HG03139 (cell line): ENCODE results near the gene C1S.

Source experiments
- ATAC-seq: cut with Tn5 transposase; IDR thresholded peaks from one replicate; pipeline ENCODE4 v1.9.1; 2021; ENCODE audit not compliant: unreplicated experiment

Gene C1S

DNA sequence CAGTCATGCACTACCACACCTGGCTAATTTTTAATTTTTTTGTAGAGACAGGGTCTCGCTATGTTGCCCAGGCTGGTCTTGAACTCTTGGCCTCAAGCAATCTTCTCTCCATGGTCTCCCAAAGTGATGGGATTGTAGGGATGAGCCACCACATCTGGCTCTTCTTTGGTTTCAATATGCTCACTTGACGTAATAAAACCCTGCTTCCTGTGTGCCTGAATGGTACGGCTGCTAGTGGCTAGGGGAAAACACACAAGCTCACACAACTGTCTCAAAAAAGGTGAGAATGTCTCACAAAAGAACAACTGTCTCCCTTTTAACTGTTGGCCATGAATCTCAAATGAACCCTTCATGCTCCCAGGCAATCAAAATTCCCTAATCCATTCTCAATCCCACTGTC lies 15.0 kb downstream of the C1S start:
- no peak for ATAC-seq

DNA sequence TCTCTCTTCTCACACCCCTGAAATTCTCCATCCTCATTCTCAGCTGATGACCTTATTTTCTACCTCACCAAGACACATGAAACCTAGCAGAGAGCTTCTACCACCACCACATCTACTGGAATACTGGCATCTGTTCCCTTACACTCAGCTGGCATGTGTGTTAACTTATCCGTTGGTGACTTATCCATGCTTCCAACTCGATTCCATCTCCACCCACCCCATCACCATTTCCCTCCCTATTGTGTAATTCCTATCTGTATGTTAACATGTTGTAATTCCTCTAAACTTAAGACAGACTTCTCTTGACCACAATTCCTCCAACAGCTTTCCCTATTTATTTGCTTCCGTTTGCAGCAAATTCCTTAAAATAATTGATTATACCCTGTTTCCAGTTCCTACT lies 15.4 kb downstream of the C1S start:
- no peak for ATAC-seq

DNA sequence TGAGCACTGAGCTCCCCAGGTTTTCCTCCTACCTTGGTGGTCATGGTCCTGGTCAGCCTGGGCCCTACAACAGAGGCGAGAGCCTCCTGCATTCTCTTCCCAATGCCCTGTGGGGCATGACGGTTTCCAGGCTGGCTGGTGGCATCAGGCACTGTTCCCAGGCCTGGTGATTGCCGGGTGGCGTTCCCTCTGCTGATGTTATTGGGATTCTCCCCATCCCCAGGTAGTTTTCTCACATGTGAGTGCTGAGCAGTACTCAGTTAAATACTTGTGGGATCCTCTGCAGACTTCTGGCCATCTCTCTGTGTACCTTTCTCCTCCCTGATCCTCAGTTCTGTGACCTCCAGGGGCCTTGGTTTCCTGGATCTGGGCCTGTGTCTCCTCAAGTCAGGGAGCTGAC lies 16.0 kb downstream of the C1S start:
- ATAC-seq = no peak

DNA sequence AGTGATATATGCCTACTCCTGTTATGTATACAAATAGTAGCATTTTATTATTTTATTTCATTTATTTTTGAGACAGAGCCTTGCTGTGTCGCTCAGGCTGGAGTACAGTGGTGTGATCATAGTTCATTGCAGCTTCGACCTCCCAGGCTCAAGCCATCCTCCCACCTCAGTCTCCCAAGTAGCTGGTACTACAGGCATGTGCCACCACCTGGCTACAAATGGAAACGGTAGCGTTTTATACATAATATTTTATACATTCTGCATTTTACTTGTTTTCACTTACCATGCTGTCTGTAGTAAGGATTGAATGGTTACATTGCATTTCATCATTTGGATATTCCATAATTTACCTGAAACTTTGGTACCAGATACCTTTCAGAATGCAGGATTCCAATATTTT lies 17.6 kb downstream of the C1S start:
- ATAC-seq = no peak

DNA sequence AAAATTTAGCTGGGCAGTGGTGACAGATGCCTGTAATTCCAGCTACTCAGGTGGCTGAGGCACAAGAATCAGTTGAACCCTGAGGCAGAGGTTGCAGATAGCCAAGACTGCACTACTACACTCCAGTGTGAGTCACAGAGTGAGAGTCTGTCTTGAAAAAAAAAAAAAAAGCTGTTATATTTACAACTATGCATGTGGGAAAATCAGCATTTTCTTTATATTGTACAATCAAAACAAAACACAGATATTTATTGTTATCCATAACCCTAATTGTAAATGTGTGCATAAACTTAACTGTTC lies 19.3 kb downstream of the C1S start:
- no peak for ATAC-seq

DNA sequence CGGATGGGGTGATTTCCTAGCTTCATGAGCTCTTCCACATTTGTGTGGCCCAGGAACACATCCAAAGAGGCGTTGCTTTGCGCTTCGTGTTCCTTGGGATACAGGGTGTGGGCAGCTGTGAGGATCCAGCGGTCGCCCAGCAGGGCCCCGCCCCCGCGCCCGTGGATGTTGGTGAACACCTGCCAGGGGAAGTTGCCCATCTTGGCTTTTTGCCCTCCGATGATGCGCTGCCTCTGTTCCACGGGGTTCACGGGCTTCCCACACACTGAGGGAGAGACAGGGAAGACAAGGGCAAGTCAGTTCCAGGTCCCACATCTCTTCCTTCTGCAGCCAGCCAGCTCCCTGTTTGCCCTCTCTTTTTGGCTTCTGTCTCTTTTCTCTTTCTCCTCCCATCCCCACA lies 20.5 kb downstream of the C1S start:
- no peak for ATAC-seq

DNA sequence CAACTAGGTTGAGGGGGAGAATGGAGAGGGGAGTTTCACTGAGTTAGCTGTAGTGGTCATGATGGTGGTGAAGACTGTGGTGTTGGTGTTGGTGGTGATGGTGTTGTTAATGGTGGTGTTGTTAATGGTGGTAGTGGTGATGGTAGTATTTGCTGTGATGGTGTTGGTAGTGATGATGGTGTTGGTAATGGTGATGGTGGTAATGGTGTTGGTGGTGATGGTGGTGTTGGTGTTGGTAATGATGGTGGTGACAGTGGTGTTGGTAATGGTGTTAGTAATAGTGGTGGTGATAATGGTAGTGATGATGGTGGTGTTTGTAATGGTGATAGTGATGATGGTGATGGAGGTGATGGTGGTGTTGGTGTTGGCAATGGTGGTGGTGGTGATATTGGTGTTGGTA lies 22.6 kb downstream of the C1S start:
- ATAC-seq = no peak

DNA sequence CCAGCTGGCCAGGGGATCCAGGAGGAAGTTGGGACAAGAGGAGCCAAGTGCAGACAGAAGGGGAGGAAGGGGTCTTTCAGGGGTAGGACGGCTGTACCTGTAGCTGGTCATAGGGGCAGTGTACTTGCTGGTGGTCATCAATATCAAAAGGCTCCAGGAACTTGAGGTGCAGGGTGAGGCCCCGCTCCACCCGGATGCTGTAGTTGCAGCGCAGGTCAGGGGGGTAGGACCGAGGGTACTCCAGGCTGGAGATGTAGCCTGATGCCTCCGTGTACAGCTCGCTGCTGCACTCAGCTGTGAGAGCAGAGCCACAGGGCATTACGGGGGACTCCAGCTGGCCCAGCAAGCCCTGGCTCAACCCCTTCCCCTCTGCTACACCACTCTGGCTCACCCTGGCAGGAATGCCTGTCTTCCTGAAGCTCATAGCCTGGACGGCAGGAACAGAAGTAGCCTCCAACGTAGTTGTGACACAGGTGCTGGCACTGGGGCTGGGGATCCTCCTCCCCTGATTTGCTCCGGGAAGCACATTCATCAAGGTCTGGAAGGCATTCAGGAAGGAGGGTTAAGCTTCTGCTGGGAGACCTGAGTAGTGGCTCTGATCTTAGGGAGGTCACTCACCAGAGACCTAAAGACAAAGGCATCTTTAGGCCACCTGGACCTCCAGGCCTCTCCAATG lies 28.8 kb downstream of the C1S start:
- no peak for ATAC-seq

DNA sequence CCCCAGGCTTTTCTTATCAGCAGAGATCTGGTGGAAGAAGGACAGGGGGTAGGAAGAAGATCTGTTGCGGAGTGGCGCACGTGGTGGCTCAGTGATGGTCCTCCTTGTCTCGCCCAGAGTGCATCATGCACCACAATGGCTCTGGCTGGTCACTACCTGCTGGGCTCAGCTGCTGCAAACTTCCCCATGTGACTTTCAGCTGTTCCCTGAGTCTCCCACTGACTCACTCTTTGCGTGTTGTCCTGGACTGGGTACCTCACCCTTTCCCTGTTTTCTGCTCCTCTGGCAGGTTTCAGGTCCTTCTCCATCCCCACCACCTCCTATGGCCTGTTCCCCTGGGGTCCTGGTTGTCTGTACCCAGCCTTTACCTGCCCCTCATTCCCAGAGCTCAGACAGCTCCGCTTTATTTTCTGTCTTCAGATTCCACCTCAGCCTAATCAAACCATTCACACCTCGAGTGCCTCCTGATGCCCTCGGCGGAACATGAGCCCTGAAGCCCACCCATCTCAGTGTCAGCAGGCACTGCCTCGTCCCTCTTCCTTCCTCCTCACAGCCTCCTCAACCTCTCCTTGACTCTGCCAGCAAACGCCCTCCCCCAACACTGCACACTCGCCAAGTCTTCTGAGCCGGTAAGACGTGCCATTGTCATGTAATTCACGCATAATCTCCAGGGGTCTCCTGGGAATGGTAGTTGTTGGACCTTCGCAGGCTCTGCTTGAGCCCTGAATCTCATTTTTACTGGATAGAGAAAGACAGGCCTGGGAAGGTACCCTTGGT lies 29.9 kb downstream of the C1S start:
- ATAC-seq = no peak

DNA sequence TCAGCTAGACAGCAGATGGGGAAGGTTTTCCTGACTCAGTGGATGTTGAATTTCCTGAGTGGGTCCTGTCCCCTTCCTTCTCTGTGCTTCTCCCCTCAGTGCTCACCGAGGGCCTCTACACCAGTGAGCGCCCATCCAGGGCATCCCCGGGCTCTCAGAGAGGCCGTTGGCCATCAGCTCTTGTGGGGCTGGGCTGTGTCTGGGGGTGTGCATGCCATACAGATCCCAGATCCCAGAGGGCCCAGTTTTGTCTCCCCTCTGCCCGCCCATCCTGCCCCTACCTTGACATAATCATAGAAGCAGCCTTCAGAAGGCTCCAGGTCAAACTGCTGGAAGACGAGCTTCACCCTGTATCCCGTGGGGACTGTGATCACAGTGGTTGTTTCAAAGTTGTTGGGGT lies 30.7 kb downstream of the C1S start:
- no peak for ATAC-seq

DNA sequence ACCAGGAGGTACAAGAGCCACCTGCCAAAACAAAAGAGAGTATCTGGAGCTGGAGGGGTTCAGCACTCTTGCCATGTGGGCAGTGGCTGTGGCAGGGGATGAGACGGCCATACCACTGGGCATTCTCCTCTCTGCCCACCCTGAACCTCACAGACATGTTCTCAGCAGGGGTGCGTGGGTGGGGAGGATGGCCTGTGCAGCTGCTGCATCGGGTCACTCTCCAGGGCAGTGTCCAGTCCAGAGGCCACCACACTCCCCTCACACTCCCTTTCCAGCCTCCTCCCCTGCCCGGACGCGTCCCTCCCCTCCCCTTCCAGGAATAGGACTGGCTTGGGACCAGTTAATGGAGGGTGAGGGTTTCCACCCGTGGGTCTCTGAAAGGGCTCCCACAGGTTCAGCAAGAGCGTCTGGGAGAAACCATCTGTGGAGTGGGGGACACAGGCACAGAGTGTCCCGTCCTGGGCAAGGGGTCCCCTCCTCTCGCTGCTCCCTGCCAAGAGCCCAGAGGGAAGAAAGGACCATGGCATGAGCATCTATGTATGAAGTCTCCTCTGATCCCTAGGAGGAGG lies 31.2 kb downstream of the C1S start:
- no peak for ATAC-seq

DNA sequence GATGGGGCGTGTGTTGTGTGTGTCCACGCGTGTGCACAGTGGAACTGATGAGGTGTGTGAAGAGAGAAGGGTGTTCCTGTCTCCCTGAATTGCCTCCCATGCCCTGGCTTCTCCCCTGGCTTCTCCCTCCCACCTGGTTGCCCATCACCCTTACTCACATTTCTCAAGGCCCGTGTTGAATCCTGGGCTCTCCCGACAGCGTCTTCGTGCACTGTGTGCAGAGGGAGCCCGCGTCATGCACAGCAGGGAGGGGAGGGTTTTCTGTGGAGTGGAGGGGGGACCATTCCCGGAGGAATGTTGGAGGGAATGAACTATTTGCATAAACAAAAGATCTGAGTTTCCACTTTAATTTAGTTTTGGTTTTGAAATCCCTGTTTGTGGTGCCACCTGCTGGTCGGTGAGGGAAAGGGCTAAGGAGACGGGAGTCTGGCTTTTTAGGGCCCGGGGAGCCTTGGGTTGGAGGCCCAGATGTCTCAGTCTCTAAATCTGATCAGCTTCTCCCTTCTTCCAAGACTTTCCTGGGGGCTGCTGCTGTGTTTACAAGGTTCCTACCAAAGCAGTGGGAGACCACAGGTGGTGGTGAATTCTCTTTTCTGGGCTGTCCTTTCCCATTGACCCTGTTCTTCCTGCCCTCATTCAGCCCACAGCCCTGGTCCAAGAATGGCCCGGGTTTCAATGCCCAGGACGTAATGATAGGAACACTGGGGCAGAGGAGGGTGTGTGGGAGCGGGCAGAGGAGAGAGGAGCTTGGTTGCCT lies 31.9 kb downstream of the C1S start, which contains the start of gene C1R:
TSS of gene C1R (minus strand) at position 217 of the 757 bp plus-strand sequence. CDS start at position 160, 57 bp downstream.
- no peak for ATAC-seq

DNA sequence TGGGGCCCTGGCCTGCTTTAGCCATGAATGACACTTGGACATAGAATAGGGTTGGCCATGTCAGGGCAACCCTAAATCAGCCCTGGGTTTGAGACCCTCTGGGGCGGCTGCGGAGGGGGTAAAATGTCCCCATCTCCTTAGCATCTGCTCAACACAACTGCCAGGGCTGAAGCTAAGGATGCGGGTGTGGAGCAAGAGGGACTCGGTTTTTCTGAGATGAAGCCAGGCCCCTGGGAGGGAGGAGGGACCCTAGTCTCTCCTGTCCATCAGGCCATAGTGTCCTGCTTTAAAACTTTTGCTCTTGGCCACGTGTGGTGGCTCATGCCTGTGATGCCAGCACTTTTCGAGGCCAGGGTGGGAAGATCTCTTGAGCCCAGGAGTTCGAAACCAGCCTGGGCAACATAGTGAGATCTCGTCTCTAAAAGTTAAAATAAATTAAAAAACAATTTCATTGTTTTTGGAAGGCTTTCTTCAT lies 32.5 kb downstream of the C1S start:
- ATAC-seq = no peak

DNA sequence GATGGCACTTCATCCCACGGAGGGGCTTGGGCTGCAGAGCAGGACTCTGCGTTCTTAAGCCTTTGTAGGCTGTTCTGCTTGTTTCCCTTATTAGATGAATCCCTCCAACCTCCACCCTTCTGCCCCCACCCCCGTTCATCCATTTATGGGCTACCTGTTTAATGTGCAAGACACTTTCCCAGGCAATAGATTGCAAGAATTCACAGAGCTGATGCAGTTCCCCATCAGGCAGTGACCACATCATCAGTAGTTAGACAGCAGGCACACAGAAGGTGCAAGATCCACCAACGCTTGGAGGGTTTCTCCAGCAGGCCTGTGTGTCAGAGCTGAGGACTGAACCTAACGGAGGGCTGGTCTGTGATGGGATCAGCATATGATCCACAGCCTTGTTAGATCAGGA lies 33.0 kb downstream of the C1S start:
- ATAC-seq = no peak

DNA sequence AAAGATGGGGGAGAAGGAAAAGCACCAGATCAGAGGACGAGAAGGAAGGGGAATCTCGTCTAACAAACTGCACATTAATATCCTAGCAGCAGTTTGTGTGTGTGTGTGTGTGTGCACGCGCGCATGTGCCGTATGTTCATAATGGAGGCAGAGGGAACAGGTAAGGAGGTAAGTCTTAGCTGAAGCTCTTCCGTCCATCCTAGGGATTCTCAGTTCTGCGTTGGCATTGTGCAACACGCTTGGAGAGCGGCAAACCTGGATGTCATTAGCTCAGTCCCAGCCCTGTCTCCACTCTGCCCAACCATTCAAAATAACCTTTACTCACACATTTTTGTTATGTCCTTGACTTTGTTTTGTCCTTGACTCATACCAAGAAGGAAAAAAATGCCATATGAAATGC lies 33.4 kb downstream of the C1S start:
- ATAC-seq = no peak

DNA sequence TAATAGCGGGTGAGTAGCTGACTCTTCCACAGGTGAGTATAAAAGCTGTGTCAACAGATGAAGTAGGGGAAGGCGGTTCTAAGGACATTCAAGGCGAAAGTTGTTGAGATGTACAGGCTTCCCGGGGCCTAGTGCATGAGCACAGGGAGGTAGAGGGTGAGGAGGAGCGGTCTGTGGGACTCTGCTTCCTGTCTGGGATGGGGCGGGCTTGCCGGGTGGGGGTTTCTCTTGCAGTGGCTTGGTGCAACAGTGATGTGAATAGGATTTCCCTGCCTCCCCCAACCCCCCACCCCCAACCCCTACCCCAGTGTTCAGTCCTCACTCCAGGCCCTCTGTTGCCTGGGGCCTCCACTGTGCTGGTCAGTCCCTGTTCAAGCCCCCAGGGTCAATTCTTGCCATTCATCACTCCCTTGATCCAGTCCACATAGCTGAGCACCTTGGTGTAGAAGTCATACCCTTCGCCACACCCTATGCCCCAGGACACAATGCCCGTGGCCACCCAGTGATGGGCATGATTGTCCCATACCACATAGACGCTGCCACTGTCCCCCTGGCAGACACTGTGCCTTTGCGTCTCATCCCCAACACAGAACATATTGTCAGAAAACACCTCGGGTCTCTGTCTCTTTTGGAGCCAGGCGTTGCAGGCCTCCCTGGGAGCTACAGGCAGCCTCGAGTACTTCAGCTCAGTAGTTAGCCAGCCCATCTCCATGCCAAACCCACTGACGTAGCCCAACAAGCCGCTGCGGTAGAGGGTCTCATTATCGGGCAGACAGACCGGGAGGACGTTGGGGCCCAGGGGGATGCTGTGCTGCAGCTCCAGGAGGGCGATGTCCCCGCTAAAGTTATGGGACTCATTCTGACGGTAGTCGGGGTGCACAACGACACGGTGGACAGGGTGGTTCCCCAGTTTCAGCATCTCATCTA lies 35.8 kb downstream of the C1S start:
- no peak for ATAC-seq

DNA sequence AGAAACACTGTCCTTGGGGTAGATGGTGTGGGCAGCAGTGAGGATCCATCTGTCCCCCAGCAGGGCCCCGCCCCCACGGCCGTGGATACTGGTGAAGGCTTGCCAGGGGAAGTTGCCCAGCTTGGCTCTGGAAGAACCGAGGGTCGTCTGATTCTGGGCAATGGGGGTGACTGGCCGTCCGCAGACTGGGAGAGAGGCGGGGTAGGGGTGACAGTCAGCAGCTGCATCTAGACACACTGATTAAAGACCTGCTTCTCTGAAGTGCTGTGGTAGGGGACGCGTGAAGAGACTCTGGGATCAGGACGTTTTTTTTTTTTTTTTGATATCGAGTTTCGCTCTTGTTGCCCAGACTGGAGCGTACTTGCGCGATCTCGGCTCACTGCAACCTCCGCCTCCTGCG lies 36.5 kb downstream of the C1S start:
- ATAC-seq = no peak

DNA sequence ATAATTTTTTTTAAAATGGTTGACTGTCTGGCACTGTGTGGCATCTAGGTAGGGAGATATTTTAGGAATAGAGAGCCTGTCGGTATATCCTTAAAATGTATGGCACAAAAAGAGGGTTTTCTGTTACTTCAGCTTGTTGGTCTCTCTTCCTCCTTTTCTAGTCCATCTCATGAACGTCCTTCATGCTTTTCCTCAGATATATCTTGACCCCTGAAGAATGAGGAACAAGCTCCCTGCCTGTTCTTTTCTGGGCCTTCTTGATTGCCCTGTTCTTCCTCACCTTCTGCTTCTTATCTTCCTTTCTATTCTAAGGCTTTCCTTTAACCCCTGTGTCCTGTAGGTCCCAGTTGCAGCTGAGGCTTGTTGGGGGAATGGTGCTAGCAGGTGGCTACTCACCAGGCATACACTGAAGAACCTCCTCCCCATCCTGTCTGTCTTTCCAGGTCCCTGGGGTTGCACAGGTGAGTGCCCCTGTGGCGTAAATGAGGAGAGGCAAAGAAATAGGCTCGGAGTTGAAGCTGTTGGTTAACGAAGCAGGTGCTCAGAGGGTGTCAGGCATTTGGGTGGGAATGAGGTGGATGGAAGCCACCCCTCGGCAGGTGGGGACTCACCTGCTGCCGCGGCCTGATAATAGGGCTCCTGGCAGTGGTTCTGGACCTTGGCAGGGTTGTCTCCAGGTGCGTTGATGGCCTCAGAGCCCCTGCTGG lies 38.9 kb downstream of the C1S start:
- ATAC-seq = no peak

DNA sequence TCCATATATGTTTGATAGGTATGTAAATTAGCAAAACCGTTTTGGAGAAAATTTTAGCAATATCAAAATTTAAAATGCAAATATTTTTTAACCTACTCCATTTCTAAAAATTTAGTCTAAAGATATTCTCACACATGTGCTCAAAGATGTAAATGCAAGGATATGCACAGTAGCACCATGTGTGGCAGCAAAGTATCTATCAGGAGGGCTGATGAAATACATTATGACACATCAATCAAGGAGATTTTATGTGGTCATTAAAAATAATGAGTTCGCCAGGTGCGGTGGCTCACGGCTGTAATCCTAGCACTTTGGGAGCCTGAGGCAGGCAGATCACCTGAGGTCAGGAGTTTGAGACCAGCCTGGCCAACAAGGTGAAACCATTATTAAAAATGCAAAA lies 39.7 kb downstream of the C1S start:
- no peak for ATAC-seq
